Activated CD4-positive, alpha-beta T cell treated with anti-CD3 and anti-CD28 coated beads for 1 hour (primary cell): ENCODE measurements around the gene MT1E.

Experiments
- DNase-seq: peaks from one replicate; pipeline ENCODE4 v3.0.0-alpha.2; 2020

The MT1E gene

DNA sequence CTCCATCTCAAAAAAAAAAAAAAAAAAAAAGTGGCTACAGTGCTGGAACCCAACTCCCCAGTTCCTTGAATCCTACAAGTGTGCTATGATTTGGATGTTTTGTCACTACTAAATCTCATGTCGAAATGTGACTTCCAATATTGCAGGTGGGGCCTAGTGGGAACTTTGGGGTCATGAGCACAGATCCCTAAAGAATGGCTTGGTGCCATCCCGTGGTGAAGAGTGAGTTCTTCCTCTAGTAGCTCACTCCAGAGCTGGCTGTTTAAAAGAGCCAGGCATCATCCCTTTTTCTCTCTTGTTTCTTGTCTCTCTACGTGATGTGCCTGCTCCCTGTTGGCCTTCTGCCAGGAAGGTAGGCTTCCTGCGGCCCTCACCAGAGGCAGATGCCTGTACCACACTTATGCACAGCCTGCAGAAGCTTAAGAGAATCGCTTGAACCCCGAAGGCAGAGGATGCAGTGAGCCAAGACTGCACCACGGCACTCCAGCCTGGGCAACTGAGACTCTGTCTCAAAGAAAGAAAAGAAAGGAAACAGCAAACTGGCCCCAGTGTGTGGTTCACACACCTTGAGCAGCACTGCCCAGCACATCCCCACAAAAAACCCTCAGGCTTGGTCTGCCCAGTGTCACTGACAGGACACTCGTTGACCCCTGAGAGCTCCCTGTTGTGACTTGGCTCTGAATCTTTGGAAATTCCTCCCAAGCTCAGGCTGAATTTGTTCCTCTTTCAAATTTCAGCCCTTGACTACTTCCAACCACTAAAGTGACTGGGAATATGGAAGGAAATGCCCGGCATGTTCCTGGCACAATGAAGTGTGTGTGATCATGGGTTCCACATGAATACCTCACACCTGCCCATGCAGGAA is 3.1 kb downstream of the MT1E start:
- no peak for DNase-seq

DNA sequence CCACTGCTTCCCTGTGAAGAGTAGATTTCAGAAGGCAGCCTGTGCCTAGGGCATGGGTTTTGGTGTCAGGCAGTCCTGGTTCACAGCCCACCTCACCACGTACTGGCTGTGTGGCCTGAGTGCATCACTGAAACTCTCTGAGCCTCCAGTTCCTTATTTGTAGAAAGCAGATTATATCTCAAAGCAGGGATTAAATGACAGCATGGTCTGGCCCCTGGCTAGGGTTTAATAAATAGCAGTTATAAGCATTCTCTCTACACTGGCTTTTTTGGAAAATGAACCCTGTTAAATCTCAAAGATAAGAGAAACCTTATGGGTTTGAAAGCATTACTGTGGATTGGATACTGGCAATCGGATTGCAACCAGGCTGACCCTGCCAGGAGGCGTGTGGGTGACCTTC is 4.0 kb downstream of the MT1E start:
- no peak for DNase-seq

DNA sequence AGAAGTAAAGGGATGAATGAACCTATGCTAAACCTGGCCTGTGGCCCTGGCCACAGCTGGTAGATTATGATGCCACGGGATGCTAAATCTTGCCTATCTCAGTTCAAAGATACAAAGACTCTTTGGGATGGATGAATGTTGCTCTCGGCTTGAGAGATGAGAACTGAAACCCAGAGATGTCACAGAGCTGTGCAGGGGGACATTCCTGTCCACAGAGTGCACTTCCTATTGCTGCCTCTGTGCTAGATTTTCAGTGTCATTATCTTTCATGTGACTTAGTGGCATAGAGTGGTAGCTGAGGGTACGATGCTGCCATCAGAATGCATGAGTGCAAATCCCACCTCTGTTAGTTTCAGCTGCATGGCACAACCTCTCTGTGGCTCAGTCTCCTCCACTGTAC is 4.6 kb downstream of the MT1E start:
- DNase-seq = no peak

DNA sequence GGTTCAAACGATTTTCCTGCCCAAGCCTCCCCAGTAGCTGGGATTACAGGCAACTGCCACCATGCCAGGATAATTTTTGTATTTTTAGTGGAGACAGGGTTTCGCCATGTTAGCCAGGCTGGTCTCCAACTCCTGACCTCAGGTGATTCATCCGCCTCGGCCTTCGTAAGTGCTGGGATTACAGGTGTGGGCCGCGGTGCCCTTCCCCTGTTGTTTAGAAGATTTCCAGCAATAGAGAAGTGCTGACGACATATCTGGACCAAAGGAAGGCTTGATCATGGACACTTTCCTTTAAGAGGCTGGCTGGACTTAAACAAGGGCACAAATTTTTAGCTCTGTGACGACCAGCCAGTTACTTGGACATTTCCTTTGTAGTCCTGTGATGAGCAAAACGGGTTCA is 5.6 kb downstream of the MT1E start:
- no peak for DNase-seq

DNA sequence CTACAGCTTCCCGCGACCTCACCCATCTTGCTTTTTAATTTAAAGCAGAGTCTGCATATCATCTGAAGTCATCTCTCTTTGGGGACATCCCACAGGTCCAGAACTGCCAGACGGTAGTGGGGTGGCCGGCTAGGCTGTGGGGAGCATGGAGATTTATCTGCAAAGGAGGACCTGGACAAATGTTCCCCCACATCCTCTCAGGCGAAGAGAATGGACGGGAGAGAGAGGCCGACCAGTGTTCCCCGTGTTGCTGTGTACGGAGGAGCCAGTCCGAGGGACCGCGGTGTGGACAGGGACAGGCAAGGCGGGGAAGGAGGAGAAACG is 6.2 kb downstream of the MT1E start:
- DNase-seq = no peak

DNA sequence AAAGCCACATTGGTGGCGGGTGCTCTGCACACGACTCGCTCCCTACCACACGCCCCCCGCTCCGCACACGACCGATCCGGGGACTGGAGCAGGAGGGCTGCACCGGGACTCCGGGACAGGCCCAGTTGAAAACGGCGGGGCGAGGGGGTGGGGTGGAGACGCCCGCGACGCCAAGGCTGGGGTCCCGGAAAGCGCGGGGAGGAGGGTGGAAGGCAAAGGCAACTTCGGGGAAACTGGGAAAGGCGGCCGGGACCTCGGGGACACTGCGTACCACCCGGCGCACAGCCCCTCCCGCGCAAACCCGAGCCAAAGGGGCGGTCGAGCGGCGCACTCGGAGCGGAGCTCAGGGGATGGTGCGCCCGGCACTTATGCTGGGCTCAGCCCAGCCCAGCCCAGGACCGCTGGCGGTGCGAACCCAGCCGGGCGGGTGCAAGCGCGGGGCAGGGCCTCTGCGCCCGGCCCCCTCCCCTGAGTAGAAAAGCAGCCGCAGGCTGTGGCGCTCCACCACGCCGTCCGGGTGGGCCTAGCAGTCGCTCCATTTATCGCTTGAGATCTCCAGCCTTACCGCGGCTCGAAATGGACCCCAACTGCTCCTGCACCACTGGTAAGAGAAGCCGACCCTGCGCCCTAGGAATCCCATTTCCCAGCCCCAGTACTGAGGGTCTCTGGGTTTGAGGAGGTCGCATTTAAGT is 6.7 kb downstream of the MT1E start, which contains the start of gene MT1M:
TSS of gene MT1M (plus strand) at position 504 of the 692 bp plus-strand sequence. CDS start at position 577, 73 bp downstream.
- DNase-seq = no peak

DNA sequence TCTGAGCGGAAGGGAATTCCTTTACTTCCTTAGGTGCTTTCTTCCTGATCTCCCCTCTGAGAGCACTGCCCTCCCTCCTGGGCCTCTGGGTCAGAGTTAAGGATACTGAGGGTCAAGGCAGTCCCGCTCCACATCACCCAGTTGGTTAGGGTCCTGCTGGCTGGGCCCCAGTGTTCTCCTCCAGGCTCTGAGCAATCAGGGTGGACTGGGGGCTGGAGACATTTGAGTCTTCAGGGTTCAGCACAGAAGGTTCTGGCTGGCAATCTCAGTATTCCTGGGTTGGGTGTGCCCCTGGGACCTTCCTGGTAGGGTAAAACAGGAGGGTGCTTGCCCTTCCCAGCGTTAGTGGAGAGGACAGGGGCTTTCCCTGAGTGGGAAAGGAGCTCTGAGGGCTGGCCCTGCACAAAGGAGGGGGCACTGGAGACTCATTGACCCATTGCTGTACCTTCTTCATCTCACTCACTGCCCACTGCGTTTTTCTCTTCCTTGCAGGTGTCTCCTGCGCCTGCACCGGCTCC is 7.3 kb downstream of the MT1E start:
- no peak for DNase-seq

DNA sequence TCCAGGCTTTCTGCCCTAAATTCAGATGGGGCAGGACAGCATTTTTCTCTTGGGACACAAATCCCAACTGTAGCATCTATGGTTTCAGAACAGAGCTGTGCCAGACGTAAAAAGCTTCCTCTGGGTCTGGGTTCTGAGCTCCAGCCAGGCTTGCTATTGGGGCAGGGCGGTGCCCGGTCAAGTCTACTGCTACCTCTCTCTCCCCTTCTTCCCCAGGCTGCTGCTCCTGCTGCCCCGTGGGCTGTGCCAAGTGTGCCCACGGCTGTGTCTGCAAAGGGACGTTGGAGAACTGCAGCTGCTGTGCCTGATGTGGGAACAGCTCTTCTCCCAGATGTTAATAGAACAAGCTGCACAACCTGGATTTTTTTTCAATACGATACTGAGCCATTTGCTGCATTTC is 8.0 kb downstream of the MT1E start:
- DNase-seq = no peak

DNA sequence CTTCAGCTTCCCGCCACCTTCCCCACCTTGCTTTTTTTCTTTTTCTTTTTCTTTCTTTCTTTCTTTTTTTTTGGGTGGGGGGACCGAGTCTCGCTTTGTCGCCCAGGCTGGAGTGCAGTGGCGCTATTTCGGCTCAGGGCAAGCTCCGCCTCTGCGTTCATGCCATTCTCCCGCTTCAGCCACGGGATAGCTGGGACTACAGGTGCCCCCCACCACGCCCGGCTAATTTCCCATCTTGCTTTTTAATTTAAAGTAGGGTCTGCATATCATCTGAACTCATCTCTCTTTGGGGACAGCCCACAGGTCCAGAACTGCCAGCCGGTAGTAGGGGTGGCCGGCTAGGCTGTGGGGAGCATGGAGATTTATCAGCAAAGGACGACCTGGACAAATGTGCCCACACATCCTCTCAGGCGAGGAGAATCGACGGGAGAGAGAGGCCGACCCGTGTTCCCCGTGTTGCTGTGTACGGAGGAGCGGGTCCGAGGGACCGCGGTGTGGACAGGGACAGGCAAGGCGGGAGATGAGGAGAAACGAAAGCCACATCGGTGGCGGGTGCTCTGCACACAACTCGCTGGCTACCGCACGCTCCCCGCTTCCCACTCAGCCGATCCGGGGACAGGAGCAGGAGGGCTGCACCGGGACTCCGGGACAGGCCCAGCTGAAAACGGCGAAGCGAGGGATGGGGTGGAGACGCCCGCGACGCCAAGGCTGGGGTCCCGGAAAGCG is 9.3 kb downstream of the MT1E start:
- no peak for DNase-seq

DNA sequence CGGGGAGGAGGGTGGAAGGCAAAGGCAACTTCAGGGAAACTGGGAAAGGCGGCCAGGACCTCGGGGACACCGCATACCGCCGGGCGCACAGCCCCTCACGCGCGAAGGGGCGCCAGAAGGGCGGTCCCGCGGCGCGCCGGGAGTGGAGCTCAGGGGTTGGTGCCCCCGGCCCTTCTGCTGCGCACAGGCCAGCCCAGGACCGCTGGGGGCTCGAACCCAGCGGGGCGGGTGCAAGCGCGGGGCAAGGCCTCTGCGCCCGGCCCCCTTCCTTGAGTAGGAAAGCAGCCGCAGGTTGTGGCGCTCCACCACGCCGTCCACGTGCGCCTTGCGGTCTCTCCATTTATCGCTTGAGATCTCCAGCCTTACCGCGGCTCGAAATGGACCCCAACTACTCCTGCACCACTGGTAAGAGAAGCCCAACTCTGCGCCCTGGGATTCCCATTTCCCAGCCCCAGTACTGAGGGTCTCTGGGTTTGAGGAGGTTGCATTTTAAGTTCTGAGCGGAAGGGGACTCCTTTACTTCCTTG is 9.9 kb downstream of the MT1E start:
- no peak for DNase-seq

DNA sequence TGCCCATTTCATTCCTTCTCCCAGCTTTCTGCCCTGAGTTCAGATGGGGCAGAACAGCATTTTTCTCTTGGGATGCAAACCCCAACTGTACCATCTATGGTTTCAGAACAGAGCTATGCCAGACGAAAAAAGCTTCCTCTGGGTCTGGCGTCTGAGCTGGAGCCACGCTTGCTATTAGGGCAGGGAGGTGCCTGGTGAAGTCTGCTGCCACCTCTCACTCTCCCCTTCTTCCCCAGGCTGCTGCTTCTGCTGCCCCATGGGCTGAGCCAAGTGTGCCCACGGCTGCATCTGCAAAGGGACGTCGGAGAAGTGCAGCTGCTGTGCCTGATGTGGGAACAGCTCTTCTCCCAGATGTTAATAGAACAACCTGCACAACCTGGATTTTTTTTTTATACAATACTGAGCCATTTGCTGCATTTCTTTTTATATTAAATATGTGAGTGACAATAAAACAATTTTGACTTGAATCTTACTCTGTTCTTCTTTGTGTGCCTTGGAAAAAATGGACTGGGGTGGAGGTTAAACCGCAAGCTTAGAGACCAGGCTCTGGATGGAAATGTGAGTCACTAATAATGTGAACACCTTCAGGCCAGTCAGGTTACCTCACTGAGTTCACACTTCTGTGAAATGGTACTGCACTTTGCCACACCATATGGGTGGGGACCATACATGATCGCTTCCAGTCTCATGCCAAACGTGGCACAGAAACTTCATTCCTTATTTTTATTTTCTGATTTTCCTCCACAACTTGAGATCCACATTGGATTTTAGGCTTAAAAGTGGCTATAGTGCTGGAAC is 11.2 kb downstream of the MT1E start:
- no peak for DNase-seq

DNA sequence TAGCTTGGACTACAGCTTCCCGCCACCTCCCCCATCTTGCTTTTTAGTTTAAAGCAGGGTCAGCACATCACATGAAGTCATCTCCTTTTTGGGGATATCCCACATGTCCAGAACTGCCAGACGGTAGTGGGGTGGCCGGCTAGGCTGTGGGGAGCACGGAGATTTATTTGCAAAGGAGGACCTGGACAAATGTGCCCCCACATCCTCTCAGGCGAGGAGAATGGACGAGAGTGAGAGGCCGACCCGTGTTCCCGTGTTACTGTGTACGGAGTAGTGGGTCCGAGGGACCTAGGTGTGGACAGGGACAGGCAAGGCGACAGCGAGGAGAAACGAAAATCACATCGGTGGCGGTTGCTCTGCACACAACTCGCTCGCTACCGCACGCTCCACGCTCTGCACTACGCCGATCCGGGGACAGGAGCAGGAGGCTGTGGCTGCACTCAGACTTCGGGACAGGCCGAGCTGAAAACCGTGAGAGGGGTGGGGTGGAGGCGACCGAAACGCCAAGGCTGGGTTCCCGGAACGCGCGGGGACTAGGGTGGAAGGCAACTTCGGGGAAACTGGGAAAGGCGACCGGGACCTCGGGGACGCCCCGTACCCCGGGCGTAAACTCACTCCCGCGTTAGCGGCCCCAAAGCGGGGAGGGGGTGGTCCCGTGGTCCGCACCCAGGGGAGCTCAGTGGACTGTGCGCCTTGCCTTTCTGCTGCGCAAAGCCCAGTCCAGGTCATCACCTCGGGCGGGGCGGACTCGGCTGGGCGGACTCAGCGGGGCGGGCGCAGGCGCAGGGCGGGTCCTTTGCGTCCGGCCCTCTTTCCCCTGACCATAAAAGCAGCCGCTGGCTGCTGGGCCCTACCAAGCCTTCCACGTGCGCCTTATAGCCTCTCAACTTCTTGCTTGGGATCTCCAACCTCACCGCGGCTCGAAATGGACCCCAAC is 12.5 kb downstream of the MT1E start, which contains the start of gene MT1A:
TSS of gene MT1A (plus strand) at position 853 of the 937 bp plus-strand sequence. CDS start at position 926, 73 bp downstream.
- no peak for DNase-seq

DNA sequence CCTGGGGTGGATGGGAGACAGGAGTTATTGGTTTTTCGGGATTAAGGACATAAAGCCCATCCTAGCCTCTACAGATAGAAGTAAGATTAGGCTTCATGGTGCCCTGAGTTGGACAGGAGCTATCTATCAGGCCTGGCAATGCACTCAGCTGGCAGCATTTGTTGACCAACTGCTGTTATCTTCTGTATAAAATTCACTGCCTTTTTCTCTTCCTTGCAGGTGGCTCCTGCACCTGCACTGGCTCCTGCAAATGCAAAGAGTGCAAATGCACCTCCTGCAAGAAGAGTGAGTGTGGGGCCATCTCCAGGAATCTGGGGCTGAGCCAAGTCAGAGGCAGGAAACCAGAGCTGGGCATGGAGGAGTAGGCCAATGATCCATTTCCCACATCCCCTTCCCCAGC is 13.5 kb downstream of the MT1E start:
- DNase-seq = no peak

DNA sequence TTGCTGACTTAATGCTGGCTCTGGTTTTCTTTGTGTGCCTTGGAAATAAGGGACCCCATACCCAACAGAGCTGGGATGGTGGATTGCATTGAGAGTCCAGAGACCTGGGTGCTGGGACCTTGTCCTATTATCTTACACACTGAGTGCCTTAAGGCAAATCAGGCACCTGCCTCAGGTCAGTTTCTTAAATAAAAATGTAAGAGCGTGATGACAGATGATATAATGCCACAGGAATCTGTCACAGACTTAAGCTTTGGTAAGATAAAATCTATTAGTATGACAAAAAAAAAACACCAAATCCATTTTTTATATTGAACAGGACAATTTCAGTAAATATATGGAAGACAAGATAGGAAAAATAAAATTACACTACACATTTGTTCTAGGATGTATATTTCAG is 14.5 kb downstream of the MT1E start:
- DNase-seq = no peak

DNA sequence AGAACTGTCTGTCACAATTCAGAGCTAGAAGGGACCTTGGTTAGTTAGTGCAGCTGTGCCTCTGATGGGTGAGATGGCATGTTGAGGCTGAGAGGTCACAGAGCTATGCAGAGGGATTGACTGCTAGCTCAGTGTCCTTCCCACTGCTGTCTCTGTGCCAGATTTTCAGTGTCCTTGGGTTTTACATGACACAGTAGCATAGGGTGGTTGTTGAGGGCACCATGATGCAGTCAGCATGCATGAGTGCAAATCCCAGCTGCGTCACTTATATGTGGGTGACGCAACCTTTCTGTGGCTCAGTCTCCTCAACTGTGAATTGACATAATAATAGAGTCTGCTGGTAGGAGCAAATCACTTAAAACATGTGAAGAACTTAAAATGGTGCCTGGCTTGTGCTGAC is 15.6 kb downstream of the MT1E start:
- DNase-seq = no peak

DNA sequence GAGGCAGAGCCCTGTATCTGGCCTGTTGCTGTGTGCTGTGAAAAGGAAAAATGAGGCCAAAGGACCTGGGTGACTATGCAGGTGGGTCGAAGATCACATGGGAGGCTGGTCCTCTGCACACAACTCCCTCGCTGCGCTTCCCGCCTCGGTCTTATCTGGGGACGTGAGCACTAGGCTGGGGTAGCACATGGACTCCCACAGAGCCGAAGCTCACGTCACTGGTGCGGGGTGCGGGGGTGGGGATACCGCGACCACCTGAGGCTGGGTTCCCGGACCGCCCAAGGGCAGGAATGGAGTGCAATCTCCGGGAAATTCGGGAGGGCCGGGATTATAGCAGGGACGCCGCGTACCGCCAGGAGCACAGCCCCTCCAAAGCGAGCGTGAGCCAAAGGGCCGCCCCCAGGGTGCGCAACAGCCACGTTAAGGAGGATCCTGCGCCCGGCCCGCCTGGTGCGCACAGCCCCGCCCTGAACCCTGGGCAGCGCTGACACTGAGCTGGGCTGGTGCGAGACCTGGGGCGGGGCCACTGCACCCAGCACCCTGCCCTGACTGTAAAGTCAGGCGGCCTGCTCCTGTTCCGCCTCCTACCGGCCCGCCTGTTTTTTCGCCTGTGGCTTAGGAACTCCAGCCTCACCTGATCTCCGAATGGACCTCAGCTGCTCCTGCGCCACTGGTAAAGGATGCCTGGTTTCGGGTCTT is 17.6 kb downstream of the MT1E start:
- DNase-seq = peak; percentile 59

DNA sequence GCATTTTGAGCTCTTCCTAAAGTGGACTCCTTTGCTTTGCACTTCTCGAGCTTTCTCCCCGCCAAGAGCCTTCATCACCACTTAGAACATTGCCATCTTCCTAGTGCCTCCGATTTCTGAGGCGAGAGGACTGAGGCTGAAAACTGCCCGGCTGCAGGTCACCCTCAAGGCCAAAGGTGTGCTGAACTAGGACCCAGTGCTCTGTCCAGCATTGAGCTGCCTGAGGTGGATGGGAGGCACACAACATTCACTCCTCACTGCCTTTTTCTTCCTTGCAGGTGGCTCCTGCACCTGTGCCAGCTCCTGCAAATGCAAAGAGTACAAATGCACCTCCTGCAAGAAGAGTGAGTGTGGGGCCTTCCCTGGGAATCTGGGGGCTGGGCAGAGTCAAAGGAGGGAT is 18.3 kb downstream of the MT1E start:
- no peak for DNase-seq

DNA sequence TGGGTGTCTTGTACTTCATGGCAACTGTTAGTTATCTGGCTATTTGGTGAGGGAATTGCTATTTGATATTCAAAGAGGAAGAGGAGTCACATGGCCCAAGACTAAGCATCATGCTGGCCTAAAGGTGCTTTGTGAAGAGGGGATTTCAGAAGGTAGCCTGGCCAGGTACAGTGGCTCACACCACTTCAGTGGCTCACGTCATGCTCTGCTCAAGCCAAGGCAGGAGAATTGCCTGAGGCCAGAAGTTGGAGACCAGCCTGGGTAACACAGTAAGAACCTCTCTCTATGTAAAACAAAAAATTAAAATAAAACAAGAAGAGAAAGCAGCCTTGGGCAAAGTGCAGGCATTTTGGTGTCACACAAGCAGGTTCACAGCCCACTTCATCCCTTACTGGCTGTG is 19.7 kb downstream of the MT1E start:
- no peak for DNase-seq

DNA sequence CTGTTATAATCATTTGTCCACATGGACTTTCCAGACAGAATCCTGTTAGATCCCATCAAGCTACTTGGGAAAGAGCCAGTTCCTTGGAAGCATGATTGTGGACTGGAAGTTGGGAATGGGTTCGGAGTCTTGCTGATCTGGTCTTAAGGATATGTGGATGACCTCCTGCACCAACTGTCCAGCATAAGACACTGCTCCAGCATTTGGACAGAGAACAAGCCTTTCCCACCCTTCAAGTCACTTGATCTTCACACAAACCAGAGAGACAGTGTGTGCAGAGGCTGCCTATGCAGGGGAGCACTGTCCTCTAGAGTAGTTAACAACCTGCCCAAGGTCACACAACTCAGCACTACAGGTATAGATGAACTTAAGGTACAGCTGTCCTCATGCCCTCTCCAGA is 20.3 kb downstream of the MT1E start:
- DNase-seq = no peak

DNA sequence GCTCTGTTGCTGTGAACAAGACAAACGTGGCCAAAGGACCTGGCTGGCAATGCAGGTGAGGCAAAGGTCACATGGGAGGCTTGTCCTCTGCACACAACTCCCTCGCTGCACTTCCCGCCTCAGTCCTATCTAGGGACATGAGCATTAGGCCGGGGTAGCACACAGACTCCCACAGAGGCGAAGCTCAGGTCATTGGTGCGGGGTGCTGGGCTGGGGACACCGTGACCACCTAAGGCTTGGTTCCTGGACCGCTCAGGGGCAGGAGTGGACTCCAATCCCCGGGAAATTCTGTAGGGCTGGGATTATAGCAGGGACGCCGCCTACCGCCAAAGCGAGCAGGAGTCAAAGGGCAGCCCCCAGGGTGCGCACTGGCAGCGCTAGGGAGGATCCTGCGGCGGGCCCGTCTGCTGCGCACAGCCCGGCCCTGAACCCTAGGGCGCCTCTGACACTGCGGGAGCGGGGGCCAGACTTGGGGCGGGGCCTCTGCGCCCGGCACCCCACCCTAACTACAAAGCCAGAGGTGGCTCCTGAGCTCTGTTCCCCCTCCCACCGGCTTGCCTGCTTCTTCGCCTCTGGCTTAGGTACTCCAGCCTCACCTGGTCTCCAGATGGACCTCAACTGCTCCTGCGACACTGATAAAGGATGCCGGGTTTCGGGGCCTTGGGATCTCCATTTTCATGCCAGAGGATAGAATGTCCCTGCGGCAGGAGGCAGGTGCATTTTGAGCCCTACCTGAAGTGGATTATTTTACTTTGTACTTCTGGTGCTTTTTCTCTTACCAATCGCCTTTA is 22.3 kb downstream of the MT1E start:
- no peak for DNase-seq
